ENCODE results near the gene ZNF627.

- TF ChIP-seq CTCF (IDR thresholded peaks at IDR 0.05): no peak
- no peak for TF ChIP-seq POLR2A (IDR thresholded peaks at IDR 0.05)
- no peak for TF ChIP-seq EP300 (IDR thresholded peaks at IDR 0.05)
- TF ChIP-seq POLR2AphosphoS5 (IDR thresholded peaks at IDR 0.05): no peak
Measured at GRCh38 chr19:11587975-11588631, 9.2 kb upstream of the ZNF627 start.
